Brain microvascular endothelial cell (primary cell): ENCODE measurements around the gene MSANTD2.
A peak's percentile ranks its signal among the peaks of the same experiment; 100 is the strongest.

Experiments used
- DNase-seq: peaks from one replicate; pipeline ENCODE4 v3.0.0-alpha.2; 2020
- H3K27ac ChIP-seq: fragments of 250-450 bp; sonication (Bioruptor Pico); 2 replicates; pipeline ENCODE4 v1.5.1; 2020; ENCODE audit warnings: mild to moderate bottlenecking, moderate library complexity
- H3K27me3 ChIP-seq: fragments of 250-450 bp; sonication (Bioruptor Pico); replicated peaks from 2 replicates; pipeline ENCODE4 v1.5.1; 2020; ENCODE audit warnings: mild to moderate bottlenecking
- H3K36me3 ChIP-seq: fragments of 250-450 bp; sonication (Bioruptor Pico); replicated peaks from 2 replicates; pipeline ENCODE4 v1.5.1; 2020; ENCODE audit warnings: mild to moderate bottlenecking
- H3K4me3 ChIP-seq: 2 replicates; pipeline ENCODE4 v1.5.1; 2011; ENCODE audit warnings: low read depth, mild to moderate bottlenecking, control low read depth, low read length, moderate library complexity
- CTCF ChIP-seq: IDR thresholded peaks from 2 replicates; pipeline ENCODE4 v1.5.1; 2011; ENCODE audit warnings: low read depth, mild to moderate bottlenecking, moderate library complexity, low read length, control low read depth, inconsistent platforms; ENCODE audit errors: missing control alignments
- in situ Hi-C: cut with HindIII; loops from 2 replicates; pipeline ENCODE4 v1.10.0; 2017; ENCODE audit warnings: low sequenced_read_pairs, low pct_ligation_motif_present

Gene MSANTD2

GRCh38 chr11:124722176-124722575 is 78.0 kb downstream of the MSANTD2 start:
- TF ChIP-seq CTCF = no peak
- in situ Hi-C loops = no loop called here
- Histone ChIP-seq H3K4me3 (no peak overlapping the region), H3K27me3 (peaks cover 33% of the 10 kb centered on the region), H3K27ac (no peak overlapping the region), H3K36me3 (no peaks in the 10 kb centered on the region)
- DNase-seq = no peak

GRCh38 chr11:124719534-124719933 is 80.7 kb downstream of the MSANTD2 start:
- Histone ChIP-seq H3K27me3 (peaks cover 33% of the 10 kb centered on the region), H3K36me3 (no peaks in the 10 kb centered on the region), H3K4me3 (no peak overlapping the region), H3K27ac (no peak overlapping the region)
- no peak for DNase-seq
- in situ Hi-C loops = no loop called here
- TF ChIP-seq CTCF = no peak

GRCh38 chr11:124718801-124719200 is 81.4 kb downstream of the MSANTD2 start:
- no peak for TF ChIP-seq CTCF
- in situ Hi-C loops = no loop called here
- DNase-seq = no peak
- no peak overlapping the region for H3K27ac ChIP-seq
- no peaks in the 10 kb centered on the region for H3K36me3 ChIP-seq
- peaks cover 33% of the 10 kb centered on the region for H3K27me3 ChIP-seq
- H3K4me3 ChIP-seq = no peak overlapping the region

GRCh38 chr11:124717786-124718651 is 82.2 kb downstream of the MSANTD2 start:
- in situ Hi-C loops = no loop called here
- DNase-seq = no peak
- no peak for TF ChIP-seq CTCF
- peaks cover 33% of the 10 kb centered on the region for H3K27me3 ChIP-seq
- no peaks in the 10 kb centered on the region for H3K36me3 ChIP-seq
- H3K27ac ChIP-seq = no peak overlapping the region
- peak overlapping the region; percentile 54 for H3K4me3 ChIP-seq

- peak; percentile 15 for DNase-seq
- in situ Hi-C loops = no loop called here
- Histone ChIP-seq H3K27ac (no peak overlapping the region), H3K4me3 (no peak overlapping the region), H3K36me3 (no peaks in the 10 kb centered on the region), H3K27me3 (peaks cover 32% of the 10 kb centered on the region)
- no peak for TF ChIP-seq CTCF
These were observed 82.8 kb downstream of the MSANTD2 start for GRCh38 chr11:124717421-124717785.

GRCh38 chr11:124716591-124716990 is 83.6 kb downstream of the MSANTD2 start:
- DNase-seq = no peak
- no peak overlapping the region for H3K4me3 ChIP-seq
- peaks cover 24% of the 10 kb centered on the region for H3K27me3 ChIP-seq
- in situ Hi-C loops = no loop called here
- no peak for TF ChIP-seq CTCF
- H3K27ac ChIP-seq = no peak overlapping the region
- H3K36me3 ChIP-seq = no peaks in the 10 kb centered on the region
